WTC11 (cell line): ENCODE results near the gene UFSP2. TPM values are rescaled to one million over a fixed set of nuclear protein-coding genes. Genes with fewer than 3 reads are reported as not detected.

Experiments
- ATAC-seq: fragments of 200-7000 bp; cut with Tn5 transposase; 2 replicates; pipeline ENCODE4 v1.10.0; 2021; ENCODE audit warnings: mild to moderate bottlenecking, moderate library complexity
- CTCF ChIA-PET: fragments of 300-600 bp; sonication (Branson Sonifier 250); formaldehyde crosslinking; loops from one replicate; lab custom pipeline; 2021; ENCODE audit warnings: antibody characterized with exemption; lab: Charles Lee
- POLR2A ChIA-PET: fragments of 350-600 bp; sonication (Branson Sonifier 250); formaldehyde crosslinking; loops from one replicate; lab custom pipeline; 2021; ENCODE audit warnings: antibody characterized with exemption; lab: Charles Lee
- DNase-seq: peaks from one replicate; pipeline ENCODE4 v3.0.0; 2021; ENCODE audit warnings: low spot score
- H3K27ac Mint-ChIP-seq: 2 replicates; pipeline ENCODE4 v1.8.0; 2021; ENCODE audit warnings: mixed read lengths
- H3K27me3 Mint-ChIP-seq: 2 replicates; pipeline ENCODE4 v1.8.0; 2021; ENCODE audit warnings: low read depth, mild to moderate bottlenecking, moderate library complexity, mixed read lengths
- H3K36me3 Mint-ChIP-seq: 2 replicates; pipeline ENCODE4 v1.8.0; 2021; ENCODE audit warnings: mixed read lengths
- H3K4me1 Mint-ChIP-seq: 2 replicates; pipeline ENCODE4 v1.8.0; 2022; ENCODE audit warnings: mixed read lengths
- H3K4me3 Mint-ChIP-seq: 2 replicates; pipeline ENCODE4 v1.8.0; 2021; ENCODE audit warnings: mild to moderate bottlenecking, moderate library complexity, mixed read lengths
- H3K9me3 Mint-ChIP-seq: 2 replicates; pipeline ENCODE4 v1.8.0; 2021; ENCODE audit warnings: mixed read lengths
- ELF4 ChIP-seq: sonication (generic); formaldehyde crosslinking; IDR thresholded peaks from 2 replicates; pipeline ENCODE4 v1.8.1; 2022; ENCODE audit warnings: low read depth, mild to moderate bottlenecking, moderate library complexity, missing genetic modification reagents
- JAZF1 ChIP-seq: fragments of 250-450 bp; sonication (Bioruptor Pico); IDR thresholded peaks from 2 replicates; pipeline ENCODE4 v1.9.0; 2021; ENCODE audit warnings: moderate library complexity, mild to moderate bottlenecking, inconsistent platforms
- NFE2L1 ChIP-seq: sonication (generic); formaldehyde crosslinking; IDR thresholded peaks from 2 replicates; pipeline ENCODE4 v1.8.1; 2023; ENCODE audit warnings: missing genetic modification reagents
- NR3C1 ChIP-seq: sonication (generic); formaldehyde crosslinking; conservative IDR thresholded peaks from 2 replicates; pipeline ENCODE4 v1.8.1; 2023; ENCODE audit warnings: low read depth, mild to moderate bottlenecking, missing genetic modification reagents
- RELA ChIP-seq: sonication (generic); formaldehyde crosslinking; IDR thresholded peaks from 2 replicates; pipeline ENCODE4 v1.8.1; 2022; ENCODE audit warnings: missing genetic modification reagents, mild to moderate bottlenecking, borderline replicate concordance
- RORB ChIP-seq: fragments of 250-450 bp; sonication (Bioruptor Pico); IDR thresholded peaks from 2 replicates; pipeline ENCODE4 v1.9.0; 2021; ENCODE audit warnings: mild to moderate bottlenecking
- SMAD3 ChIP-seq: sonication (generic); formaldehyde crosslinking; IDR thresholded peaks from 2 replicates; pipeline ENCODE4 v1.8.0; 2022; ENCODE audit warnings: missing genetic modification reagents, mild to moderate bottlenecking, borderline replicate concordance
- TCF7 ChIP-seq: sonication (generic); formaldehyde crosslinking; IDR thresholded peaks from 2 replicates; pipeline ENCODE4 v1.8.0; 2022; ENCODE audit warnings: mild to moderate bottlenecking, low read depth, missing genetic modification reagents, moderate library complexity
- TEAD4 ChIP-seq: sonication (generic); formaldehyde crosslinking; IDR thresholded peaks from 2 replicates; pipeline ENCODE4 v1.8.0; 2022; ENCODE audit warnings: mild to moderate bottlenecking, missing genetic modification reagents
- ZNF219 ChIP-seq: sonication (generic); formaldehyde crosslinking; IDR thresholded peaks from 2 replicates; pipeline ENCODE4 v1.8.0; 2023; ENCODE audit warnings: missing genetic modification reagents, mild to moderate bottlenecking, borderline replicate concordance
- ZNF317 ChIP-seq: sonication (generic); formaldehyde crosslinking; IDR thresholded peaks from 2 replicates; pipeline ENCODE4 v1.8.1; 2023; ENCODE audit warnings: low read depth, mild to moderate bottlenecking, moderate library complexity, missing genetic modification reagents, borderline replicate concordance
- ZNF416 ChIP-seq: fragments of 250-450 bp; sonication (Bioruptor Pico); IDR thresholded peaks from 2 replicates; pipeline ENCODE4 v1.9.0; 2021; ENCODE audit warnings: mild to moderate bottlenecking, inconsistent platforms
- ZNF423 ChIP-seq: fragments of 250-450 bp; sonication (Bioruptor Pico); IDR thresholded peaks from 2 replicates; pipeline ENCODE4 v2.1.2; 2022; ENCODE audit warnings: mild to moderate bottlenecking, moderate library complexity
- total RNA-seq: library from RNA; stranded (reverse); gene quantifications from 3 replicates; pipeline ENCODE4 v1.2.3, GENCODE V29; 2021
- TF ChIP-seq, protein P1 (sequence below): sonication (generic); formaldehyde crosslinking; IDR thresholded peaks from 2 replicates; pipeline ENCODE4 v1.8.1; 2022; ENCODE audit warnings: mild to moderate bottlenecking, missing genetic modification reagents, moderate library complexity, borderline replicate concordance
- TF ChIP-seq, protein P2 (sequence below): sonication (generic); formaldehyde crosslinking; IDR thresholded peaks from 2 replicates; pipeline ENCODE4 v1.8.1; 2023; ENCODE audit warnings: mild to moderate bottlenecking, missing genetic modification reagents
- TF ChIP-seq, protein P3 (sequence below): sonication (generic); formaldehyde crosslinking; IDR thresholded peaks from 2 replicates; pipeline ENCODE4 v1.8.0; 2023; ENCODE audit warnings: missing genetic modification reagents, mild to moderate bottlenecking, borderline replicate concordance
- TF ChIP-seq, protein P4 (sequence below): sonication (generic); formaldehyde crosslinking; IDR thresholded peaks from 2 replicates; pipeline ENCODE4 v1.8.0; 2022; ENCODE audit warnings: missing genetic modification reagents
- TF ChIP-seq, protein P5 (sequence below): sonication (generic); formaldehyde crosslinking; IDR thresholded peaks from 2 replicates; pipeline ENCODE4 v1.8.1; 2022; ENCODE audit warnings: low read depth, mild to moderate bottlenecking, moderate library complexity, missing genetic modification reagents, borderline replicate concordance

Gene UFSP2
- total RNA-seq, 1 experiment from 2014 or later: 30.8 TPM

DNA sequence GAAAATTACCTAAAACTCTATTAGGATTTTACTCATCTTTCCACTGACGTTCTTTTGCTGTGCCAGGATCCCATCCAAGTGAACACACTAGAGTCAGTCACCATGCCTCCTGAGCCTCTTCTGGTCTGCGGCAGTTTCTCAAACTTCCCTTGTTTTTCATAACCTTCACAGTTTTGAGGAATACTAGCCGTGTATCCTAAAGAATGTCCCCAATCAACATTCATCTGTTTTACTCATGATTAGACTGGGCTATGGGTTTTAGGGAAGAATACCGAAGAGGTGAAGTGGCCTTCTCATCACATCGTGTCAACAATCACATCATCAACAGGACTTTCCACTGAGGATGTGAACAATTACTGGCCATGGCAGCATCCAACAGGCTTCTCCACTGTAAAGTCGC, 34.8 kb downstream of the UFSP2 start (continued):
- TF ChIP-seq, protein P1, sequence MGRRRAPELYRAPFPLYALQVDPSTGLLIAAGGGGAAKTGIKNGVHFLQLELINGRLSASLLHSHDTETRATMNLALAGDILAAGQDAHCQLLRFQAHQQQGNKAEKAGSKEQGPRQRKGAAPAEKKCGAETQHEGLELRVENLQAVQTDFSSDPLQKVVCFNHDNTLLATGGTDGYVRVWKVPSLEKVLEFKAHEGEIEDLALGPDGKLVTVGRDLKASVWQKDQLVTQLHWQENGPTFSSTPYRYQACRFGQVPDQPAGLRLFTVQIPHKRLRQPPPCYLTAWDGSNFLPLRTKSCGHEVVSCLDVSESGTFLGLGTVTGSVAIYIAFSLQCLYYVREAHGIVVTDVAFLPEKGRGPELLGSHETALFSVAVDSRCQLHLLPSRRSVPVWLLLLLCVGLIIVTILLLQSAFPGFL: no peak
- no peak for TF ChIP-seq RELA (CRISPR knock-in tag)
- TF ChIP-seq ZNF423 (CRISPR knock-in tag): no peak
- no peak for TF ChIP-seq ELF4 (CRISPR knock-in tag)
- no peak for TF ChIP-seq TCF7
- no peak for TF ChIP-seq RORB
- no peak for TF ChIP-seq ZNF416 (CRISPR knock-in tag)
- TF ChIP-seq, all 79 proteins: peak for 0

DNA sequence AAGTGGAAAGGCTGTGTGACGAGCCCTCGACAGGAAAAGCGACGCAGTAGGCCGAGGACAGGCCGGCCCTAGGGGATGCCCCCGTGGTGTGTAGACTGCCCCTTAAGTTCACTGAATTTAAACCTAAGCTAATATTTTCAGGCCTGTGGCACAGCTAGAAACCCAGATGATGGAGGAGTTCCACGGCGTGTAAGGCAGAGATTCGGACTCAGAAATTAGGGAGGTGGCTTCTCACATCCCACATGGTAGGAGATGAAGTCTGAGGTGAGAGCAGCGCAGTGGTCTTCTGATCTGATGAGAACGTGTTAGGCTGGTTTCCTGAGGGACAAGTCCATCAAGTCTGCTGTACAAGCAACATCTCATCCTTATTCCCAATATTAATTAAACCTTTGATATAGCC, 37.8 kb downstream of the UFSP2 start:
- CTCF ChIA-PET: no interaction called here
- TF ChIP-seq ZNF317 (CRISPR knock-in tag) (no peak), ZNF219 (no peak), RELA (CRISPR knock-in tag) (no peak), ELF4 (CRISPR knock-in tag) (no peak), JAZF1 (no peak), NFE2L1 (CRISPR knock-in tag) (no peak)
- TF ChIP-seq, protein P2, sequence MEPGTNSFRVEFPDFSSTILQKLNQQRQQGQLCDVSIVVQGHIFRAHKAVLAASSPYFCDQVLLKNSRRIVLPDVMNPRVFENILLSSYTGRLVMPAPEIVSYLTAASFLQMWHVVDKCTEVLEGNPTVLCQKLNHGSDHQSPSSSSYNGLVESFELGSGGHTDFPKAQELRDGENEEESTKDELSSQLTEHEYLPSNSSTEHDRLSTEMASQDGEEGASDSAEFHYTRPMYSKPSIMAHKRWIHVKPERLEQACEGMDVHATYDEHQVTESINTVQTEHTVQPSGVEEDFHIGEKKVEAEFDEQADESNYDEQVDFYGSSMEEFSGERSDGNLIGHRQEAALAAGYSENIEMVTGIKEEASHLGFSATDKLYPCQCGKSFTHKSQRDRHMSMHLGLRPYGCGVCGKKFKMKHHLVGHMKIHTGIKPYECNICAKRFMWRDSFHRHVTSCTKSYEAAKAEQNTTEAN (CRISPR knock-in tag): no peak
- TF ChIP-seq, all 79 proteins: peak for 0
- Mint-ChIP-seq H3K27me3 (no peaks in the 10 kb centered on the region), H3K4me1 (peaks cover 6% of the 10 kb centered on the region; the same call in 1 of the 2 replicates), H3K9me3 (peaks cover 12% of the 10 kb centered on the region), H3K4me3 (no peak overlapping the region), H3K36me3 (0 out of 2 replicates have a peak, but pooled peaks cover 3% of the 10 kb centered on the region), H3K27ac (no peak overlapping the region)
- ATAC-seq: no peak
- POLR2A ChIA-PET: no interaction called here
- no peak for DNase-seq

DNA sequence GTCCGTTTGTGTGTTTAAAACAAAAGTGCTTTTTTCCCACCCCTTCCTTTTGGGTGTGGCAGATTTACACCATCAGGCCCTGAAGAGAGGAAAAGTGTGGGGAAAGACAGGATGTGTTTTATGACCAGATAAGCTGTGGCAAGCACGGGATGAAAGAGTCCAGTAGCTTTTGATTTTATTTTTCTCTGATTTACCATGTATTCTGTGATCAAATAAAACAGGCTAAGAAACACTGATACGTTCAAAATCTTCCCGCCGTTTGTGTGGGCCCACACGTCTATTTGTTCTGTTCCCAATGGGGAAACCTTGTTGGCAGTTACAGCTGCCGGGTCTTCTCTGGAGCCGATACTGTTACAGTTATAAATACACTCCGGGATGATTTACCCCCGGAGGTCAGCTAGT, 40.8 kb downstream of the UFSP2 start:
- Mint-ChIP-seq H3K4me1 (peaks cover 6% of the 10 kb centered on the region; the same call in 1 of the 2 replicates), H3K27ac (peak overlapping the region; percentile 24; the same call in 1 of the 2 replicates), H3K9me3 (peaks cover 18% of the 10 kb centered on the region), H3K4me3 (no peak overlapping the region), H3K27me3 (no peaks in the 10 kb centered on the region), H3K36me3 (no peaks in the 10 kb centered on the region)
- CTCF ChIA-PET: interaction anchor here (1.3 kb wide), 1 partner anchor 11 kb away, joined by 3 read pairs; the partner anchor contains the start of gene ANKRD37
- TF ChIP-seq NR3C1 (CRISPR knock-in tag): no peak
- TF ChIP-seq ELF4 (CRISPR knock-in tag): no peak
- TF ChIP-seq, protein P3, sequence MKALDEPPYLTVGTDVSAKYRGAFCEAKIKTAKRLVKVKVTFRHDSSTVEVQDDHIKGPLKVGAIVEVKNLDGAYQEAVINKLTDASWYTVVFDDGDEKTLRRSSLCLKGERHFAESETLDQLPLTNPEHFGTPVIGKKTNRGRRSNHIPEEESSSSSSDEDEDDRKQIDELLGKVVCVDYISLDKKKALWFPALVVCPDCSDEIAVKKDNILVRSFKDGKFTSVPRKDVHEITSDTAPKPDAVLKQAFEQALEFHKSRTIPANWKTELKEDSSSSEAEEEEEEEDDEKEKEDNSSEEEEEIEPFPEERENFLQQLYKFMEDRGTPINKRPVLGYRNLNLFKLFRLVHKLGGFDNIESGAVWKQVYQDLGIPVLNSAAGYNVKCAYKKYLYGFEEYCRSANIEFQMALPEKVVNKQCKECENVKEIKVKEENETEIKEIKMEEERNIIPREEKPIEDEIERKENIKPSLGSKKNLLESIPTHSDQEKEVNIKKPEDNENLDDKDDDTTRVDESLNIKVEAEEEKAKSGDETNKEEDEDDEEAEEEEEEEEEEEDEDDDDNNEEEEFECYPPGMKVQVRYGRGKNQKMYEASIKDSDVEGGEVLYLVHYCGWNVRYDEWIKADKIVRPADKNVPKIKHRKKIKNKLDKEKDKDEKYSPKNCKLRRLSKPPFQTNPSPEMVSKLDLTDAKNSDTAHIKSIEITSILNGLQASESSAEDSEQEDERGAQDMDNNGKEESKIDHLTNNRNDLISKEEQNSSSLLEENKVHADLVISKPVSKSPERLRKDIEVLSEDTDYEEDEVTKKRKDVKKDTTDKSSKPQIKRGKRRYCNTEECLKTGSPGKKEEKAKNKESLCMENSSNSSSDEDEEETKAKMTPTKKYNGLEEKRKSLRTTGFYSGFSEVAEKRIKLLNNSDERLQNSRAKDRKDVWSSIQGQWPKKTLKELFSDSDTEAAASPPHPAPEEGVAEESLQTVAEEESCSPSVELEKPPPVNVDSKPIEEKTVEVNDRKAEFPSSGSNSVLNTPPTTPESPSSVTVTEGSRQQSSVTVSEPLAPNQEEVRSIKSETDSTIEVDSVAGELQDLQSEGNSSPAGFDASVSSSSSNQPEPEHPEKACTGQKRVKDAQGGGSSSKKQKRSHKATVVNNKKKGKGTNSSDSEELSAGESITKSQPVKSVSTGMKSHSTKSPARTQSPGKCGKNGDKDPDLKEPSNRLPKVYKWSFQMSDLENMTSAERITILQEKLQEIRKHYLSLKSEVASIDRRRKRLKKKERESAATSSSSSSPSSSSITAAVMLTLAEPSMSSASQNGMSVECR (CRISPR knock-in tag): no peak
- TF ChIP-seq SMAD3 (CRISPR knock-in tag): no peak
- TF ChIP-seq TEAD4: no peak
- TF ChIP-seq, protein P4, sequence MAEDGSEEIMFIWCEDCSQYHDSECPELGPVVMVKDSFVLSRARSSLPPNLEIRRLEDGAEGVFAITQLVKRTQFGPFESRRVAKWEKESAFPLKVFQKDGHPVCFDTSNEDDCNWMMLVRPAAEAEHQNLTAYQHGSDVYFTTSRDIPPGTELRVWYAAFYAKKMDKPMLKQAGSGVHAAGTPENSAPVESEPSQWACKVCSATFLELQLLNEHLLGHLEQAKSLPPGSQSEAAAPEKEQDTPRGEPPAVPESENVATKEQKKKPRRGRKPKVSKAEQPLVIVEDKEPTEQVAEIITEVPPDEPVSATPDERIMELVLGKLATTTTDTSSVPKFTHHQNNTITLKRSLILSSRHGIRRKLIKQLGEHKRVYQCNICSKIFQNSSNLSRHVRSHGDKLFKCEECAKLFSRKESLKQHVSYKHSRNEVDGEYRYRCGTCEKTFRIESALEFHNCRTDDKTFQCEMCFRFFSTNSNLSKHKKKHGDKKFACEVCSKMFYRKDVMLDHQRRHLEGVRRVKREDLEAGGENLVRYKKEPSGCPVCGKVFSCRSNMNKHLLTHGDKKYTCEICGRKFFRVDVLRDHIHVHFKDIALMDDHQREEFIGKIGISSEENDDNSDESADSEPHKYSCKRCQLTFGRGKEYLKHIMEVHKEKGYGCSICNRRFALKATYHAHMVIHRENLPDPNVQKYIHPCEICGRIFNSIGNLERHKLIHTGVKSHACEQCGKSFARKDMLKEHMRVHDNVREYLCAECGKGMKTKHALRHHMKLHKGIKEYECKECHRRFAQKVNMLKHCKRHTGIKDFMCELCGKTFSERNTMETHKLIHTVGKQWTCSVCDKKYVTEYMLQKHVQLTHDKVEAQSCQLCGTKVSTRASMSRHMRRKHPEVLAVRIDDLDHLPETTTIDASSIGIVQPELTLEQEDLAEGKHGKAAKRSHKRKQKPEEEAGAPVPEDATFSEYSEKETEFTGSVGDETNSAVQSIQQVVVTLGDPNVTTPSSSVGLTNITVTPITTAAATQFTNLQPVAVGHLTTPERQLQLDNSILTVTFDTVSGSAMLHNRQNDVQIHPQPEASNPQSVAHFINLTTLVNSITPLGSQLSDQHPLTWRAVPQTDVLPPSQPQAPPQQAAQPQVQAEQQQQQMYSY (CRISPR knock-in tag): no peak
- TF ChIP-seq ZNF423 (CRISPR knock-in tag): no peak
- TF ChIP-seq, protein P5, sequence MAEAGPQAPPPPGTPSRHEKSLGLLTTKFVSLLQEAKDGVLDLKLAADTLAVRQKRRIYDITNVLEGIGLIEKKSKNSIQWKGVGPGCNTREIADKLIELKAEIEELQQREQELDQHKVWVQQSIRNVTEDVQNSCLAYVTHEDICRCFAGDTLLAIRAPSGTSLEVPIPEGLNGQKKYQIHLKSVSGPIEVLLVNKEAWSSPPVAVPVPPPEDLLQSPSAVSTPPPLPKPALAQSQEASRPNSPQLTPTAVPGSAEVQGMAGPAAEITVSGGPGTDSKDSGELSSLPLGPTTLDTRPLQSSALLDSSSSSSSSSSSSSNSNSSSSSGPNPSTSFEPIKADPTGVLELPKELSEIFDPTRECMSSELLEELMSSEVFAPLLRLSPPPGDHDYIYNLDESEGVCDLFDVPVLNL (CRISPR knock-in tag): no peak
- ATAC-seq: no peak
- no peak for DNase-seq
- POLR2A ChIA-PET: no interaction called here
